Caki2 (cell line): ENCODE measurements around the gene IL4R. TPM values are rescaled to one million over a fixed set of nuclear protein-coding genes. Genes with fewer than 3 reads are reported as not detected.

Experiments
- DNase-seq: peaks from one replicate; pipeline ENCODE4 v3.0.0-alpha.2; 2015; ENCODE audit warnings: low read depth
- in situ Hi-C: cut with HindIII; loops from 2 replicates; pipeline ENCODE4 v1.10.0; 2016; ENCODE audit warnings: low sequenced_read_pairs, low pct_unique_long_range_greater_than_20kb, mixed read lengths
- total RNA-seq: library from RNA; depleted of rRNA; stranded (reverse); fragments of >200 nt; shearing (Covaris generic); gene quantifications from 2 replicates; pipeline ENCODE4 v1.2.3, GENCODE V29; 2014; ENCODE audit warnings: low replicate concordance

The IL4R gene
- total RNA-seq, 1 experiment from 2014 or later: 14.9 TPM

DNA sequence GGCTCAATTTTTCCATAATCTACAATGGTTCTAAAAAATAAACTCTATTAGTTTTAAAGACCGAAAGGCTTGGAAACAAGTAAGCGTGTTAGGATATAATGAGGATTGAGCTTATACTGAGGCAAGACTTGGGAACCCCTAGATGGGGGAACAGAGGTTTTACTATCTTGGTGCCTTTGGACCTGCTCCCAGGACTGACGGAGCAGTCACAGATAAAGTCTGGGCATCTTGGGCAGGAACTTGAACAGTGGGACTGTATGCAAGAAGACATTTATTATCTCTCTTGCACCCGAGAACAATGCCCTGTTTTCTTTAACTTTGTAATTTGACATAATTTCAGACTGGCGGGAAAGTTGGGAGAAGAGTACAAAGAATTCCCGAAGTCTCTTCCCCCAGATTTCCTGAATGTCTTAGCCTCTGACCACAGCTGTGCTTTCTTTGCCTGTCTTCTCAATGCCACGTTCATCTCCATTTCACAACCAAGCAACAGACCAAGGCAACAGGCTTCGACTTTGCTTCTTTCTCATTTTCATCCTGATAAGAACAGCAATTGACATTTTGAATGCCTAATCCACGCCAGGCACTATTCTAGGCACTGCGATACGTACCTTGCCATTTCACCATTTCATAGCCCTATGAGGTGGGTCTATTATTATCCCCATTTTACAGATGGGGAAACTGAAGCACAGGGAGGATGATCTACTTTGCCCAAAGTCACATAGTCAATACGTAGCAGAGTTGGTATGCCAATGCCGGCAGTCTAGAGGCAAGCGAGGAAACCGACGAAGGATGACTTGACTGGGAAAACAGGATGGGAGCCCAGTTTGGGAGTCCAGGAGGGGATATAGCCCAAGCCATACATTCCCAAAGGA lies 3.0 kb upstream of the IL4R start:
- no peak for DNase-seq
- in situ Hi-C loops: no loop called here

DNA sequence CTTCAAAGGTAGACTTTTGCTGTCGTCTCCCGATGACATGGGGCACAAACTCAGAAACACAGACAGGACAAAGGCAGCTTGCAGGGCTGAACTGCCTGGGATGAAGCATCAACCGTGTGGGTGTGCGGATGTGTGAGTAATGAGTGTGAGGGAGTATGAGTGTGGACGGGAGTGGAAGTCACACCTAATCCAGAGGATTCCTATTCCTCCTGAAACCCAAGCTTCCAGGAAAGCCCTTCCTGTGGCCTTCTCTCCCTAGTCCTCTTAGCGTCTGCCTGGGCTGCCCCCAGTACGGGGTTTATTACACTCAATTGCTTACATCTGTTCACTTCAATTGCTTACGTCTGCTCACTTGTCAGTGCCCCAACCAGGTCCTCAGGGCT lies 2.3 kb upstream of the IL4R start:
- no peak for DNase-seq
- in situ Hi-C loops: no loop called here

DNA sequence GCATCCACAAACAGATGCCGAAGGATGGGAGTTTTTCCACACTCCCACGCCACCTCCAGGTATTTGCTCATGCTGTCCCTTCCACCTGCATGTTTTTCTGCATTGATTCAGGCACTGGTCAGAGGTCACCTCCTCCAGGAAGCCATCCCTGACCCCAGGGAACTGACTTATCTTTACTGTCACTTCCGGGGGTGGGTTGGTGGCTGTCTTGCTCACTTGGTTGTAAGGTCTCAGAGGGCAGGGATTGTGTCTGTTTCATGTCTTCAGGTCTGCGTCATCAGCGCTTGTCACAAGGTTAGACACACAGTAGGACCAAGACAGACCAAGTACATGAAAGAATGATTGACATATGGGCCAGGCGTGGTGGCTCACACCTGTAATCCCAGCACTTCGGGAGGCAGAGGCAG lies 1.9 kb upstream of the IL4R start:
- in situ Hi-C loops: no loop called here
- DNase-seq: no peak

- in situ Hi-C loops: no loop called here
- no peak for DNase-seq
Observed at GRCh38 chr16:27312580-27313421, 973 bp upstream of the IL4R start.

DNA sequence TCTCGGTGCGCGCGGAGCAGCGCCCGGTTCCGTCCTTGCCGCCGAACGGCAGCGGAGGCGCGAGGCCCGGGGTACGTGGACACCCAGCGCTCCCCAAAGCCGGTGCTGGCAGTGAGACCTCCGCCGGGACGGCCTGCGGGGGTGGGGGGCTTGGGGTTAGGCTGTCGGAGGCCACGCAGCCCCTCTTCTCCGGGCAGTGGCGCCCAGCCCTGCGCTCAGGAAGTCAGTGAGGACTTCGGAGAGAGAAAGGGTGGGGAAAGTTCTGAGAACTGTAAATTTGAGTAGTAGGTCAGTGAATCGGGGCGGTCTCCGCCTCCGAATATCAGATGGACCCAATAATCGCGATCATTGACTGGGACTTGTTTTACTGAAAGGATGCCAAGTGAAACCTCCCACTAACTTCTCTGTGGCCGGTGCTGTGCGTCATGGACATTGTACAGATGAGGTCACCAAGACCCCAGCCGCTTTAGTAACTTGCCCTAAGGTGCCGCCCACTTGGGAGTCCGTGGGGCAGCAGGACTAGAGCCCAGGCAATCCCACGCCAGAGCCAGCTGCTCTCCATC lies 468 bp downstream of the IL4R start:
- DNase-seq: peak; percentile 54
- in situ Hi-C loops: no loop called here

DNA sequence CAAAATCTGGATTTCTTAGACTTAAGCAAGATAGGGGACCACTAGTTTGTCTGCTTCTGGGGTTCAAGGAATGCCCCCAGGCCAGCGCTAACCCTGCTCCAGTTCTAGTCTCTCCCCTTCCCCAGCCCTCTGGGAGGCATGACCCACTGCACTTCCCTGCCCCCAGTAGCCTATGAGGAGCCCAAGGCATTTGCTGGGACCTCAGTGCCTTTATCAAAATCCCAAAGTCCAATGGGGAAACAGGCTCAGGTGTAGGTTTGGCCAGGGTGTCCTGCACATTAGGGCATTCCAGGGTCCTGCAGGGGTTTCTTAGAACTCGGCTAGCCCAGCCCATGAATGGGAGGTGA lies 1.2 kb downstream of the IL4R start:
- DNase-seq: no peak
- in situ Hi-C loops: no loop called here

- peak; percentile 24 for DNase-seq
- in situ Hi-C loops: no loop called here
Observed at GRCh38 chr16:27315333-27316037, 1.7 kb downstream of the IL4R start.

DNA sequence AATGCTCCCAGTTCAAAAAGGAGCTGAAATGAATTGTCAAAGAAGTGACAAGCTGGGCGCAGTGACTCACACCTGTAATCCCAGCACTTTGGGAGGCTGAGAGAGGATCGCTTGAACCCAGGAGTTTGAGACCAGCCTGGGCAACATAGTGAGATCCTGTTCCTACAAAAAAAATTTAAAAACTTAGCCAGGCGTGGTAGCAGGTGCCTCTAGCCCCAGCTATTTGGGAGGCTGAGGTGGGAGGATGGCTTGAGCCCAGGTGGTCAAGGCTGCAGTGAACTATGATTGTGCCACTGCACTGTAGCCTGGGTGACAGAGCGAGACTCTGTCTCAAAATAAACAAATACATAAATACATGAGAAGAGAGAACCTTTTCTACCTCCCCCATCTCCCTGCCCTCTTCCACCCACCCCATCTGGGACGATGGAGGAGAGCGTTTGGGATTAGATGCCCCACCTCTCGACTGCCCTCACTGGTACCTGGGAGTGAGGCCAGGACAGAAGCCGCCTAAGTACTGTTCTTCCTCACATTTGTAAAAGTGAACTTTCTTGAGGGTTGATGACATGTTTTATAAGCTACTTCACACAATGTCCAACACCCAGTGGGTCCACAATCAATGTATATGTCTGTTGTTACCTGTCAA lies 2.4 kb downstream of the IL4R start:
- in situ Hi-C loops: no loop called here
- no peak for DNase-seq

- no peak for DNase-seq
- in situ Hi-C loops: no loop called here
Observed at GRCh38 chr16:27317320-27317719, 3.5 kb downstream of the IL4R start.

DNA sequence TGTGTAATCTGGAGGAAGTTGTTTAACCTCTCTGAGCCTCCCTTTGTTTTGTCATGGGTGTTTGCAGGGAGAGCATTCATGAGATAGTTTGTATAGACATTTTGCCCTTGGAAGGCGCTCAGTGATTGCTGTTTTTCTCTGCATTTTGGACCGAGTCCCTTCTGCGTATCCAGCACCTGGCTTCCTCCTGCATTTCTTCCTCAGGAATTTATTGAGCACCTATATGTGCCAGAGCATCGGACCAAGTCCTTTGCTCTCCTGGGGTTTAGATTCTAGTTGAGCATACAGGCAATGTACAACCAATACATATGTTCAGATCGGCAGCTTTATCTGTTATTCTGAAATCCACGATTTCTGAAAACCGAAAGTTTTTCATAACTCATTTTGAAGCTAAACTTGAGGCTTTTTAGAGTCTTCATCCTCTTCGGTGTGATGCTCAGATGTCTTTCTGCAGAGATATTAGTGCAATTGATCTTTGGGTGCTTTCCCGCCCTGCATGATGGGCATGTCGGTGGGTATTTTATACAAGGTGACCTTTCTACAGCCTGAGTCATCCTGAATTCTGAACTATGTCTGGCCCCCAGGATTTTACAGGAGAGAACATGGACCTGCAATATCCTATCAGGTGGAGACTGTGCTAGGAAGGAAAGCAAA lies 4.1 kb downstream of the IL4R start:
- in situ Hi-C loops: no loop called here
- no peak for DNase-seq

GRCh38 chr16:27318392-27319256 lies 4.8 kb downstream of the IL4R start:
- no peak for DNase-seq
- in situ Hi-C loops: no loop called here

- in situ Hi-C loops: no loop called here
- no peak for DNase-seq
Observed at GRCh38 chr16:27319257-27319965, 5.6 kb downstream of the IL4R start.

GRCh38 chr16:27320261-27321012 lies 6.7 kb downstream of the IL4R start:
- no peak for DNase-seq
- in situ Hi-C loops: no loop called here

DNA sequence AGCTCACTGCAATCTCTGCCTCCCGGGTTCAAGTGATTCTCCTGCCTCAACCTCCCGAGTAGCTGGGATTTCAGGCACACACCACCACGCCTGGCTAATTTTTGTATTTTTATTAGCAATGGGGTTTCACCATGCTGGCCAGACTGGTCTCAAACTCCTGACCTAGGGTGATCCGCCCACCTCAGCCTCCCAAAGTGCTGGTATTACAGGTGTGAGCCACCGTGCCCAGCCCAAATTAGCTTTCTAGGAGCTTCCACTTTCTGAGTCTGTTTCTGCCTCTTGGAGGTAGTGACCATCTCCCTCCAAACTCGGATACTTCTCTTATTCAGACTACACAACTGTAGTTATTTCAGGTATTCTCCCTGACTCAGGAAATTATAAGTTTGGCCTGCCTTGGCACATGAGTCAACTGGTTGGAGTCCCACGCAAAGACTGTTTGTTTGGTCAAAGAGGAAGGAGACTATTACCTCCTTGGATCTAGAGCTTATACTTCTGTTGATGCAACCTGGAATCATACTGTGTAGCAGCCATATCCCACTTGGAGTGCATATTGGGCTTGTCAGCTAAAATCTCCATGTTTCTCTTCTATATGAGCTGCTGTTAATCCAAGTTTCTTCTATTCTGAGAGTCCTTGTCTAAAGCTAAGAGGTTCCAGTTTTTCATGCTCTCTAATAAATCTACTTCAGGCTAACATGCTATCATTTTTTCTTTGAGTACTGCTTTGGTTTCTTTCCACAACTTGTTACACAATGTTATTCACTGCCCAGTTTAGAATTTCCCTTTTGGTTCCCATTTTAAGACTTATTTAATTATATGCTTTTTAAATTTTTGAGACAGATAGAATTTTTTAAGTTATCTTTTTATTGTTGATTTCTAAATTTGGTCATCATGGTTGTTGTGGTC lies 7.5 kb downstream of the IL4R start:
- in situ Hi-C loops: no loop called here
- no peak for DNase-seq
